Activated CD4-positive, alpha-beta memory T cell treated with anti-CD3 and anti-CD28 coated beads for 36 hours (primary cell): ENCODE results near the gene PKHD1. TPM values are rescaled to one million over a fixed set of nuclear protein-coding genes. Genes with fewer than 3 reads are reported as not detected.

Experiments used
- CTCF ChIA-PET: fragments of 350-600 bp; sonication (Branson Sonifier 250); formaldehyde crosslinking; loops from one replicate; lab custom pipeline; 2021; ENCODE audit warnings: antibody characterized with exemption, inconsistent platforms; lab: Charles Lee
- POLR2A ChIA-PET: fragments of 350-600 bp; sonication (Branson Sonifier 250); formaldehyde crosslinking; loops from one replicate; lab custom pipeline; 2021; ENCODE audit warnings: antibody characterized with exemption; lab: Charles Lee
- DNase-seq: peaks from one replicate; pipeline ENCODE4 v3.0.0-alpha.2; 2020
- H3K27ac Mint-ChIP-seq: one replicate; pipeline ENCODE4 v1.8.0; 2021; ENCODE audit warnings: mixed read lengths
- H3K27me3 Mint-ChIP-seq: one replicate; pipeline ENCODE4 v1.8.0; 2021; ENCODE audit warnings: mixed read lengths
- H3K36me3 Mint-ChIP-seq: one replicate; pipeline ENCODE4 v1.8.0; 2021; ENCODE audit warnings: mixed read lengths
- H3K4me1 Mint-ChIP-seq: one replicate; pipeline ENCODE4 v1.8.0; 2021; ENCODE audit warnings: low read depth, mixed read lengths
- H3K4me3 Mint-ChIP-seq: one replicate; pipeline ENCODE4 v1.8.0; 2021; ENCODE audit warnings: mild to moderate bottlenecking, mixed read lengths
- H3K9me3 Mint-ChIP-seq: one replicate; pipeline ENCODE4 v1.8.0; 2021; ENCODE audit warnings: mixed read lengths
- intact Hi-C: fragments of 100-400 bp; cut with micrococcal nuclease; formaldehyde crosslinking; loops from one replicate; pipeline ENCODE4 v1.15.1; 2023
- total RNA-seq, 2 experiments: library from RNA; stranded (reverse); gene quantifications; one replicate each; pipeline ENCODE4 v1.2.3, GENCODE V29; 2021

The PKHD1 gene
- total RNA-seq, 2 experiments from 2014 or later, result 0.02 TPM; not detected in 1

DNA sequence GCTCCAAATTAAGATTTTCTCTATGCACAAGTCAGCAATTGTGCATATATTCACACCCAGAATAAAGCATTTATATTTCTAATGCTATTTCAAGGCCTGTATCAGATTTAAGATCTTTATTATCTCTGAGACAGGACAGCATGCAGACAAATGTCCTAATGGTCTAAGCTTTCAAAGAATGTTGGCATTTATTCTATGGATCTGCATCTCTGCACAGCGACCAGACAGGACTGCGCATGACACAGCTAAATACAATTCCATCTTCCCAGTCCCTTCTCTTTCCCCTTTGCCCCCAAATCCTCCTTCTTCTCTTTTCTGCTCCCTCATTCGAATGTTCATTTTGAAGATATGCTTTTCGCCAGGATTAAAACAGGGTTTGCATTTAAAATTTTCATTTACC lies 478.5 kb downstream of the PKHD1 start:
- intact Hi-C loops, result no loop called here
- H3K9me3 Mint-ChIP-seq, result no peaks in the 10 kb centered on the region
- no peak overlapping the region for H3K27ac Mint-ChIP-seq
- POLR2A ChIA-PET, result no interaction called here
- H3K36me3 Mint-ChIP-seq, result no peaks in the 10 kb centered on the region
- CTCF ChIA-PET, result no interaction called here
- DNase-seq, result no peak
- no peaks in the 10 kb centered on the region for H3K27me3 Mint-ChIP-seq
- H3K4me1 Mint-ChIP-seq, result no peaks in the 10 kb centered on the region
- no peak overlapping the region for H3K4me3 Mint-ChIP-seq

- H3K27ac Mint-ChIP-seq, result no peak overlapping the region
- H3K4me1 Mint-ChIP-seq, result no peaks in the 10 kb centered on the region
- no peaks in the 10 kb centered on the region for H3K27me3 Mint-ChIP-seq
- no peak overlapping the region for H3K4me3 Mint-ChIP-seq
- H3K36me3 Mint-ChIP-seq, result no peaks in the 10 kb centered on the region
- intact Hi-C loops, result no loop called here
- DNase-seq, result no peak
- CTCF ChIA-PET, result no interaction called here
- POLR2A ChIA-PET, result no interaction called here
- H3K9me3 Mint-ChIP-seq, result no peaks in the 10 kb centered on the region
These were observed 479.0 kb downstream of the PKHD1 start for GRCh38 chr6:51608383-51608782.

GRCh38 chr6:51600514-51600913 lies 486.9 kb downstream of the PKHD1 start:
- POLR2A ChIA-PET, result no interaction called here
- Mint-ChIP-seq H3K36me3 (no peaks in the 10 kb centered on the region), H3K27me3 (no peaks in the 10 kb centered on the region), H3K4me1 (no peaks in the 10 kb centered on the region), H3K4me3 (no peak overlapping the region), H3K9me3 (peaks cover 5% of the 10 kb centered on the region), H3K27ac (no peak overlapping the region)
- intact Hi-C loops, result no loop called here
- CTCF ChIA-PET, result no interaction called here
- no peak for DNase-seq

GRCh38 chr6:51598171-51598570 lies 489.2 kb downstream of the PKHD1 start:
- Mint-ChIP-seq H3K36me3 (no peaks in the 10 kb centered on the region), H3K27ac (no peak overlapping the region), H3K4me1 (no peaks in the 10 kb centered on the region), H3K9me3 (peaks cover 9% of the 10 kb centered on the region), H3K27me3 (no peaks in the 10 kb centered on the region), H3K4me3 (no peak overlapping the region)
- intact Hi-C loops, result no loop called here
- ChIA-PET POLR2A (no interaction called here), CTCF (no interaction called here)
- no peak for DNase-seq

- DNase-seq, result no peak
- Mint-ChIP-seq H3K36me3 (no peaks in the 10 kb centered on the region), H3K27ac (no peak overlapping the region), H3K9me3 (peaks cover 9% of the 10 kb centered on the region), H3K4me1 (no peaks in the 10 kb centered on the region), H3K4me3 (no peak overlapping the region), H3K27me3 (no peaks in the 10 kb centered on the region)
- CTCF ChIA-PET, result no interaction called here
- POLR2A ChIA-PET, result no interaction called here
- intact Hi-C loops, result no loop called here
These were observed 492.4 kb downstream of the PKHD1 start for GRCh38 chr6:51594981-51595380.

GRCh38 chr6:51585264-51585663 lies 502.1 kb downstream of the PKHD1 start:
- Mint-ChIP-seq H3K27me3 (no peaks in the 10 kb centered on the region), H3K36me3 (no peaks in the 10 kb centered on the region), H3K4me1 (no peaks in the 10 kb centered on the region), H3K9me3 (peaks cover 5% of the 10 kb centered on the region), H3K4me3 (no peak overlapping the region), H3K27ac (no peak overlapping the region)
- POLR2A ChIA-PET, result no interaction called here
- intact Hi-C loops, result no loop called here
- CTCF ChIA-PET, result interaction anchor here (0.6 kb wide), 1 partner anchor 227 kb away, joined by 3 read pairs; no protein-coding TSS in a partner anchor
- DNase-seq, result no peak

- intact Hi-C loops, result no loop called here
- Mint-ChIP-seq H3K4me3 (no peak overlapping the region), H3K27ac (no peak overlapping the region), H3K4me1 (no peaks in the 10 kb centered on the region), H3K9me3 (peaks cover 5% of the 10 kb centered on the region), H3K36me3 (no peaks in the 10 kb centered on the region), H3K27me3 (no peaks in the 10 kb centered on the region)
- POLR2A ChIA-PET, result no interaction called here
- CTCF ChIA-PET, result no interaction called here
- no peak for DNase-seq
These were observed 503.2 kb downstream of the PKHD1 start for GRCh38 chr6:51584163-51584562.

DNA sequence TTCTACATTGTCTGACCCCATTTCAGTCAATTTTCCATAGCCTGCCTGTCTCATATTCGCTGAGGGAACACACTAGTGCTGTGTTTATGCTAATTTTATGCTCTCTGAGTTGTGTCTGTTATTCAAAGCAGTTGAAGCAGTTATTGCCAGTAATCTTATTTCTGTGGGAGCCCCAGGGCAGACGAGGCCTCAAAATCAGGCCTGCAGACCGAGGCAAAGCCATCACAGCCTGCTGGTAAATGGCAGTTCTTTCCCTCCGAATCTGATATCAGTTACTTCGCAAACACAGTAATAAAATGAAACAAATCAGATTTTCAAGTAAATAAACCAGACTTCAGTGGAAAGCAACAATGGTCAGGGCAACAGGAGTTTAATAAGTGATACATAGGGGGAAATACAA lies 508.4 kb downstream of the PKHD1 start:
- ChIA-PET CTCF (no interaction called here), POLR2A (no interaction called here)
- Mint-ChIP-seq H3K27ac (no peak overlapping the region), H3K4me1 (no peaks in the 10 kb centered on the region), H3K4me3 (no peak overlapping the region), H3K27me3 (no peaks in the 10 kb centered on the region), H3K36me3 (no peaks in the 10 kb centered on the region), H3K9me3 (peaks cover 10% of the 10 kb centered on the region)
- DNase-seq, result no peak
- intact Hi-C loops, result no loop called here

DNA sequence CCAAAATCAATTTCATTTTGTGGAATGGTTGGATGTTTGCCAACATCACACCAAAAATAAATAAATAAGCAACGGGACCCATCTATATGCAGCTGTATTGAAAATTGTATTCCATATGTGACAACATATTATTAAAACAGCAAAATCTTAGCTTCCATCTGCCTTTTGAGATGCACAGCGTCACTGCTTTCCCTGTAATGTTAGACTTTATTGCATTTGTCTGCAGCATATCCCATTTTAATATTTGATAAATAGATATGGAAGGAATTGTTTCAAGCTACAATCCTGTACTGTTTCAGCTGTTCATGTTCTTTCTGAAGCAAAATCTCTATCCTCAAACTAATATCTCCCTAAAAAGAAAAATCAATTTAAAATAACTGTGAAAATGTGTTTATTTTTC lies 509.1 kb downstream of the PKHD1 start:
- intact Hi-C loops, result no loop called here
- no peak overlapping the region for H3K4me3 Mint-ChIP-seq
- POLR2A ChIA-PET, result no interaction called here
- H3K4me1 Mint-ChIP-seq, result no peaks in the 10 kb centered on the region
- DNase-seq, result no peak
- peaks cover 9% of the 10 kb centered on the region for H3K9me3 Mint-ChIP-seq
- CTCF ChIA-PET, result no interaction called here
- no peaks in the 10 kb centered on the region for H3K27me3 Mint-ChIP-seq
- H3K27ac Mint-ChIP-seq, result no peak overlapping the region
- no peaks in the 10 kb centered on the region for H3K36me3 Mint-ChIP-seq

DNA sequence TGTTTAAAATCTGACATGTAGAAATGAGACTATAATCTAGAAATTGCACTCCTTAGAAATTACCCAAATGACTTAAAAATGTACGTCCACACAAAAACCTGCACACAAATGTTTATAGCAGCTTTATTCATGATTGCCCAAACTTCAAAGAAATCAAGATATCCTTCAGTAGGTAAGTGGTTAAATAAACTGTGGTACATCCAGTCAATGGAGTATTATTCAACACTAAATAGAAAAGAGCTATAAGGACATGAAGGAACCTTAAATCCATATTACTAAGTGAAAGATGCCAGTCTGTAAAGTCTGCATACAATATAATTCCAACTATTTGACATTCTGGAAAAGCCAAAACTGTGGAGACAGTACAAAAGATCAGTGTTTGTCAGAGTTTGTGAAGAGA lies 513.4 kb downstream of the PKHD1 start:
- no peak for DNase-seq
- intact Hi-C loops, result no loop called here
- H3K9me3 Mint-ChIP-seq, result peaks cover 11% of the 10 kb centered on the region
- H3K4me1 Mint-ChIP-seq, result no peaks in the 10 kb centered on the region
- H3K4me3 Mint-ChIP-seq, result no peak overlapping the region
- H3K27ac Mint-ChIP-seq, result no peak overlapping the region
- POLR2A ChIA-PET, result no interaction called here
- H3K36me3 Mint-ChIP-seq, result no peaks in the 10 kb centered on the region
- CTCF ChIA-PET, result no interaction called here
- no peaks in the 10 kb centered on the region for H3K27me3 Mint-ChIP-seq

DNA sequence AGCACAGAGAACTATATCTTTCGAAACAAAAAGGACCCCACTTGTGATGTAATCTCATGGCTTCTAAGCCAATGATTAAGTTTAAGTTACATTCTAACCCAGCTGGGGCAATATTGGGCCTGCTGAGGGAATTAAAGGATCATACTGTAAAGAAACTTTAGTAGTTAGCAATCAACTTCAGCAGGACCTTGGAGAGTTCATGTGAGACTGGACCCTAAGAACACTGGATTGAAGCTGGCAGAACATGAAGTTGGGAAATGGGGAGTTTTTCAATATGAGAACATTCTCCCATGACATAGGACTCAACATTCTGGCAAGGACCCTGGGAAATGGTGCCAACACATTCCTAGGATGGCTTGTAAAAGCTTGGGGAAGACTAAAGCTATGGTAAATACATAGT lies 516.2 kb downstream of the PKHD1 start:
- Mint-ChIP-seq H3K9me3 (peaks cover 5% of the 10 kb centered on the region), H3K4me3 (no peak overlapping the region), H3K27ac (no peak overlapping the region), H3K36me3 (no peaks in the 10 kb centered on the region), H3K27me3 (no peaks in the 10 kb centered on the region), H3K4me1 (no peaks in the 10 kb centered on the region)
- intact Hi-C loops, result no loop called here
- ChIA-PET POLR2A (no interaction called here), CTCF (no interaction called here)
- no peak for DNase-seq

GRCh38 chr6:51570168-51570921 lies 517.1 kb downstream of the PKHD1 start:
- Mint-ChIP-seq H3K36me3 (no peaks in the 10 kb centered on the region), H3K27ac (no peak overlapping the region), H3K4me1 (no peaks in the 10 kb centered on the region), H3K27me3 (no peaks in the 10 kb centered on the region), H3K4me3 (no peak overlapping the region), H3K9me3 (peaks cover 4% of the 10 kb centered on the region)
- intact Hi-C loops, result no loop called here
- ChIA-PET POLR2A (no interaction called here), CTCF (no interaction called here)
- no peak for DNase-seq

DNA sequence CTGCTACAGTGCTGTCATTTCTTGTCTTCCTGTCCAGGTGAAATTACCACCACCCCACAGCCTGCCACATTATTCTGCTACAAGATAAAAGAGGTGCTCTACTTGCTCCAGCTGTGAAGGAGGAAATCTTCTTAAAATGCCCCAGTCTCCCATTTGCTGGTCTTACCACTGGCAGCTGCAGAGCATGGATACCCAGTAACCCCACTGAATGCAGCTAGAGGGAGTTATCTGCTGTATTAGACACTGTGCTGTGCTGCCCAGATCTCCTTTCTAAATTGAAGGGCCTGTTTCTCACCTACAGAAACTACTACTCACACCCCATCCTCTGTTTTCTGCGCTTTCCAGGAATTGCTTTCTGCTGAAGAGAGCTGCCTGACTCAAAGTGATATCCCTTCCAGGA lies 517.8 kb downstream of the PKHD1 start:
- Mint-ChIP-seq H3K27ac (no peak overlapping the region), H3K9me3 (peaks cover 4% of the 10 kb centered on the region), H3K36me3 (no peaks in the 10 kb centered on the region), H3K4me3 (no peak overlapping the region), H3K27me3 (no peaks in the 10 kb centered on the region), H3K4me1 (no peaks in the 10 kb centered on the region)
- intact Hi-C loops, result no loop called here
- no peak for DNase-seq
- CTCF ChIA-PET, result no interaction called here
- POLR2A ChIA-PET, result no interaction called here
